Effector CD8-positive, alpha-beta T cell (primary cell): ENCODE results near the gene SSTR5.

Experiments
- DNase-seq: peaks from one replicate; lab custom pipeline; 2025; lab: John Stamatoyannopoulos, UW

SSTR5 gene

GRCh38 chr16:1122398-1122765 lies 49.8 kb downstream of the SSTR5 start:
- no peak for DNase-seq

DNA sequence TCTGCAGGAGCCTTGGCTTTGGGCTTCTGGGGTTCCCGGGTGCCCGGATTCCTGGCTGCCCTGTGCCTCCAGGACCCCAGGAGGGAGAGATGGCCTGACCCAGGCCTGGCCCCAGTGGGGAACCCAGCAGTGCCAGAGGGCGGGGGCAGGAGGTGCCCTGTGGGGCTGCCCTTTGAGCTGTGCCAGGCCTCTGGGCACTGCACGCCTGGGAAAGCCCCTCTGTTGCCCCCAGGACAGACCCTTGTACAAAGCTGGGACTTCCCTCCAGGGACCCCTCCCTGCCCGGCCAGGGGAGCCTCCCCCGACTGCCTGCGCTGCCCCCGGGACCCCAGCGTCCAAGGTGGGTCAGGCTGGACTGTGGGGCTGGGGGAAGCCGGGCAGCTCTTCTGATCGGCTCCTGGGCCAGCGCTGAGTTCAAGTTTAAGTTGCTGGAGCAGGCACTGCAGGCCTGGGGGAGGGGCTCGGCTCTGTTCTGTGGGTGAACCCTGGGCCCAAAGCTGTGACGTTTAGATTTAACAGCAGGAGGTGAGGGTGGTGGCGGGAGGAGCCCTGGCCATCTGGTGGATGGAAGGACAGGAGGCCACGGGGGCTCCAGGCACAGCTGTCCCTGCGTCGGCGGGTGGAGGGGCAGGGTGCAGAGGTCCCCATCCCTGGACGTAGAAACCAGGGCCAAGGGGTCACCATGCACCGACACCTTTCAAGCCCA lies 51.1 kb downstream of the SSTR5 start:
- DNase-seq: no peak

GRCh38 chr16:1124291-1124690 lies 51.7 kb downstream of the SSTR5 start:
- DNase-seq: no peak

DNA sequence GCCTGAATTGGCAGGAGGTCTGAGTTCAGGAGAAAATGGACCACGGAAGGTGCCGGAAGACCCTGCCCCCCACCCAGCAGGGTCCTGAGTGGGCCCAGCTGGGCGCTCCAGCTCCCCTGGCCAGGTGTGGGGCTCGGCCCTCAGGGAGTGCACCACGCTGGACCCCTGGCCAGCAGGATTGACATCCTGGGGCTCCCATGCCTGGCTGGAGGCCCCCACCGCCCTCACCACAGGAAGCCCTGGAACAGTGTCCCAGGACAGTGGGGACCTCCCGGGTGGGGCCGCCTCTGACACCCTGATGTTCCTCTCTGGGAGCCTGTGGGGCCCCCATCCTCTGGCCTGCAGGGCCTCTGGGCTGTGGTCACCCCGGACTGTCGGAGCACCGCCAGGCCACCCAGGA lies 52.2 kb downstream of the SSTR5 start:
- DNase-seq: no peak

GRCh38 chr16:1125471-1125870 lies 52.9 kb downstream of the SSTR5 start:
- DNase-seq: no peak

DNA sequence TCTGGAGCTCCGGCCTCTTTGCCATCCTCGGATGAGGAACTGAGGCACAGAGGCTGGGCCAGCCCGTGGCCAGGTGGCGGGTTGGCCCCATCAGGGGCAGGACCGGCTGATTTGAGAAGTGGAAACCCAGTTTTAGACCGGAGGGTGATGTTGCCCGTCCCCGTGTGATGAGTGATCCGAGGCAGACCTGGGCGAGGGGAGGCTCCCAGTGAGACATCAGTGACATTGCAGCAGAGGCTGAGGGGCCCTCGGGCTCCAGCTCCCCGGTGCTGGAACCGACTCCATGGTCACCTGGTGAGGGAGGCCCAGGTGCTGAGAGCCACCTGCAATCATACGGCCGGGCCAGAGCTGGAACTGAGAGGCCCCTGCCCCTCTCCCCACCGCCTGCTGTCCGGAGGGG lies 53.5 kb downstream of the SSTR5 start:
- no peak for DNase-seq

DNA sequence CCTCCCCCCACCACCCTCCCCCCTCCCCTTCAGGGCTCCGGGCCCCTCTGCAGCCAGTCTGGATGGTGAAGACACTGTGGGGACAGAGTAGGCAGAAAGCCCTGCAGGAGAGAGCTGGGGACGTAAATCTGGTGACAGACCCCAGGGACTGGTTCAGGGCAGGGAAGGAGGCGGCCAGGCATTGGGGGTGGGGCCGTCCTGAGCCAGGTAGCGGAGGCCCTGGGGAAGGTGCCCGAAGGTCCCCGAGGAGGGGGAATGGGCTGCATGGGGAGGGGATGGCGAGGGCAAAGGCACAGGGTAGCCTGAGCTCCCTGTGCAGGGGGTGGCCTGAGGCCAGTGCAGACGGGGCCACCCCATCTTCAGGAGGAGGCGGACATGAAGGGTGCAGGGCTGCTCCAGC lies 54.0 kb downstream of the SSTR5 start:
- DNase-seq: no peak

GRCh38 chr16:1127101-1127500 lies 54.6 kb downstream of the SSTR5 start:
- DNase-seq: no peak

DNA sequence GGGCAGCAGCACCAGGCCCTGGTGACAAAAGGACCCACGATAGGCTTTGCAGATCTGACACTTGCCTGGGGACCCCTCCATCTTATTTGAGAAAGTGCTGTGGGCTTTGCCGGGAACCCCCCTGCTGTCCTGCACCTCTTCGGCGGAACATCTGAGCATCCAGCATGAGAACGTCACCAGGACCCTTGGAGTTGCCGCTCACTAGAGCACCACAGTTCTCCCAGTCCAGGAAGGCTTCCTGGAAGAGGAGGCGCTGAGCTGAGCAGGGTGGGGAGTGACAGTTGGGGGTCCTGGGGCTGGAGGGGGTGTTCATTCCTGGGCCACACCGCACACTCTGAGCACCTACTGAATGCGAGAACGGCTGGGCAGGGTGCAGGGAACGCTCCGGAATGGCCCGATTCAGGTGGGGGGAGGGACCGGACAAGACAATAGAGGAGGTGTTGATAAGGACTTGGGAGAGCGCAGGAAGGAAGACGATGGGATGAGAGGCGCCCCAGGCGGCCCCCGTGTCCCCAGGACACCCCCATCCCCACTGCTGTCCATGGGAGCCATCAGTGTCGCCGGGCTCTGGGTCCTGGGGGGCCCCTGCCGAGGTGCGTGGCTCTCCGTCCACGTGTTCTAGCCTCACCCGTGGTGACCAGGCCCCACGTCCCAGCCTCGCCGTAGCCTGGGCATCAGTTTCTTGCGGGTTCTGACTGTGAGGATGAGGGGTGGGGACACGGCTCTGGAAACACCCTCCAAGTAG lies 55.6 kb downstream of the SSTR5 start:
- no peak for DNase-seq

- no peak for DNase-seq
Observed at GRCh38 chr16:1129106-1129960, 56.8 kb downstream of the SSTR5 start.

DNA sequence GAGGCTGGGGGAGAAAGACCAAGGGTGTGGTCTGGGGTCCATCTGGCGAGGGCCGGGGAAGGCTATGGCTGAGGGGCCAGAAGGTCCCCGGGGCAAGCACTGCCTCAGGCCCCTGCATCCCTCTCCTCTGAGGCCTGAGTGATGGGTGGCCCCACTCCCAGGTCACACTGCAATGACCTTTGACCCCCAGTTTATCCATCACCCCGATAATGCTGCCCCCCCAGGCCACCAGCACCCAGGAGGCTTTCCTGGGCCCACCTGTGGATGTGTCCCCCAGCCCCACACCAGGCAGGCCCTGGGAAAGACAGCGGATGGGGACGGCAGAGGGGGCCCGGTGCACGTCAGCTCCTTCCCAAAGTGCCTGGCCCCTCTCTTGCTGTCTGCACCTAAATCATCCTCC lies 57.8 kb downstream of the SSTR5 start:
- DNase-seq: no peak
